T47D (cell line): Measurements from ENCODE around the gene SYT9.

Experiments used
- DNase-seq, 2 experiments: peaks; one replicate each; pipeline versions ENCODE4 v3.0.0 to v3.0.0-alpha.2; 2011 to 2012; ENCODE audit warnings: low read depth in 1 of 2, low spot score in 1 of 2
- JUND ChIP-seq: IDR thresholded peaks from 2 replicates; pipeline ENCODE4 v1.6.1; 2012; ENCODE audit warnings: low read depth
- in situ Hi-C: cut with HindIII; loops from 2 replicates; pipeline ENCODE4 v1.10.0; 2016; ENCODE audit warnings: low sequenced_read_pairs, low pct_unique_long_range_greater_than_20kb

Gene SYT9

GRCh38 chr11:7484645-7485044 lies 232.9 kb downstream of the SYT9 start:
- no peak for TF ChIP-seq JUND
- no peak for DNase-seq
- in situ Hi-C loops = no loop called here

DNA sequence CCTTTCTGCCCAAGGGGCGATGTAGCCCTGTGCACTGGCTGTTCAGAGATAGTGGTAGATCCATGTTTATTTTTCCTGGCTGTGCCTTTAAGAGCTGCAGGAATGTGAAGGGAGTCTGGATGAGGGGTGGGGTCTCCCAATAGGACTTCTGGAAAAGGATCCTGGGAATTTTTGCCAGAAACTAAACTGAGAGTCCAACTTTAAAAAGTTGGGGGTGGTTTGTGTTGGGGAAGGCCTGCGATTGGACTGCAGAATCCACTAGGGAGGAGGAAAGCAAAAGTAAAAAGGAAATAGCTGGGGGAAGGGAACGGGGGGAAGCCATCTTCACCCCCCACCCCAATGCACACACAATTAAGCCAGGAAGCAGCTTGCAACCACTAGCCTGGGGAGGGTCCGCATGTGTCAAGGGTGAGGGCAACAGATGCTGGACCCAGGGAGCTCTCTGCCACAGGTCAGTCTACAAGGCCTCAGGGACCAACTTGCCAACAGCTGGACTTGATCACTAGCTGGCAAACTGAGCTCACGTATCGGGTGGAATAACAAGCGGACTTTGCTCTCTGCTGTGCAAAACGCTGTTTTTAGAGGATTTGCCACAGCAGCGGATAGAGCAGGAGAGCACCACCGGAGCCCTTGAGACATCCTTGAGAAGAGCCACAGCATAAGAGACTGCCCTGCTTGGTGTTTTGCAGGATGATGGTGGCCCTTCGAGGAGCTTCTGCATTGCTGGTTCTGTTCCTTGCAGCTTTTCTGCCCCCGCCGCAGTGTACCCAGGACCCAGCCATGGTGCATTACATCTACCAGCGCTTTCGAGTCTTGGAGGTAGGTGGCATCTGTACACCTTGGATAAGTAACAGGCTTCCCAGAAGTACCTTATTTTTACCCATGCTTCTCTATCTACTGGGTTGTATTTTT lies 233.7 kb downstream of the SYT9 start, which contains the start of gene OLFML1:
Gene OLFML1 (plus strand): TSS at position 321 of the 912 bp plus-strand sequence. CDS start 370 bp downstream, at position 691.
- no peak for DNase-seq
- no peak for TF ChIP-seq JUND
- in situ Hi-C loops = no loop called here

GRCh38 chr11:7486098-7486780 lies 234.5 kb downstream of the SYT9 start:
- no peak for DNase-seq
- TF ChIP-seq JUND = no peak
- in situ Hi-C loops = no loop called here

DNA sequence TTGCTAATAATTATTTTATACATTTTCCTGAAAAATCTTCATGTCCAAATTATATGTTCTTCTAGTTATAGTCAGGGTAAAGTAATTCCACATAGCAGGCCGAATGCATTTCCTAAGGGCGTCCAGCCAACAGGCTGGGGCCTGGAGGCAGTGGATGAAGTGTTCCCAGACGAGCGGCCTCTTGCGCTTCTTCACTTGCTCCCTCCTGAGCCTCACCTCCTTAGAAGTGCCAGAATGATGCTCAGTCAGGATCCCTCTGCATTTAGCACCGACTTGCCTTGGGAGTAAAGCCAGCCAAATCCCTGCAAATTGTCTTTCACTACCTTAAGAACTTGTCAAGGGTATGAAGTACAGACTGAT lies 235.1 kb downstream of the SYT9 start:
- TF ChIP-seq JUND = no peak
- in situ Hi-C loops = no loop called here
- no peak for DNase-seq

GRCh38 chr11:7487360-7487759 lies 235.7 kb downstream of the SYT9 start:
- in situ Hi-C loops = no loop called here

GRCh38 chr11:7488681-7489080 lies 237.0 kb downstream of the SYT9 start:
- no peak for DNase-seq
- no peak for TF ChIP-seq JUND
- in situ Hi-C loops = no loop called here

More at GRCh38 chr11:7487360-7487759, 235.7 kb downstream of the SYT9 start:
- DNase-seq = no peak
- no peak for TF ChIP-seq JUND

DNA sequence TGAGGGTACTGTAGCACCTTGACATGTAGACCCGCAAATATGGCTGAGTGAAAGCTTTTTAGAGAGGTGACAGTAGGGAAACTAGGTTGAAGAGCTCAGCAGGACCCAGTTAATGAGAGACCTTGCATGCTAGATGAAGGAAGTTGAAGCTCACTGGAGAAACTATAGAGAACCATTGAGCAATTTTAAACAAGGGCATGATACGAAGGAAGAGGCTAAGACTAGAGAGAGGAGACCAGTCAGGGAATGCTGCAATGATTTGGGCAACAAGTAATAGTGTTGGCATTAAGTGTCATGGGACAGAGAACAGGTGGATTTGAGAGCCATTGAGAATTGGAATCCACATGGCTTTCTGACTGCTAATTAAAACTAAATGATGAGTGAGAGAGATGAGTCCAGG lies 237.7 kb downstream of the SYT9 start:
- in situ Hi-C loops = no loop called here
- no peak for TF ChIP-seq JUND
- DNase-seq = no peak

DNA sequence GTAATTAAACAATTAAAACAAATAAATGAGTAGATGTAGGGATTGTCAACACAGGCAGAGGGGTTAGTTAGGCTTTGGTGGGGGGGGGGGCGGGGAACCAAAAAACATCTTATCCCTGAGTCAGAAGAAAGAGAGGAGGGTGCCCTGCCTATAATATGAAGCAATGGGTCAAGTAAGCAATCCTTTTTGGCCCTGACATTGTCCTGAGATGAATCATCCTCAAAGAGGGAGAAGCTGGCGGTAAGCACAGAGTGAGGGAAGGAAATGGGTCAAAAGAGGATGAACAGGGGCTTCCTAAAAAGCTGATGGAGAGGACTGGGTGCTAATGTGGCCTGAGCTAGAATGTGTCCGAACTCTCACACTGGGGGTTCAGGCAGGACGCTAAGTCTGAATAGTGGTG lies 238.3 kb downstream of the SYT9 start:
- DNase-seq = no peak
- in situ Hi-C loops = no loop called here
- no peak for TF ChIP-seq JUND

GRCh38 chr11:7490535-7490934 lies 238.8 kb downstream of the SYT9 start:
- no peak for TF ChIP-seq JUND

GRCh38 chr11:7492253-7492652 lies 240.5 kb downstream of the SYT9 start:
- no peak for DNase-seq
- in situ Hi-C loops = no loop called here
- no peak for TF ChIP-seq JUND

More at GRCh38 chr11:7490535-7490934, 238.8 kb downstream of the SYT9 start:
- in situ Hi-C loops = no loop called here
- no peak for DNase-seq

DNA sequence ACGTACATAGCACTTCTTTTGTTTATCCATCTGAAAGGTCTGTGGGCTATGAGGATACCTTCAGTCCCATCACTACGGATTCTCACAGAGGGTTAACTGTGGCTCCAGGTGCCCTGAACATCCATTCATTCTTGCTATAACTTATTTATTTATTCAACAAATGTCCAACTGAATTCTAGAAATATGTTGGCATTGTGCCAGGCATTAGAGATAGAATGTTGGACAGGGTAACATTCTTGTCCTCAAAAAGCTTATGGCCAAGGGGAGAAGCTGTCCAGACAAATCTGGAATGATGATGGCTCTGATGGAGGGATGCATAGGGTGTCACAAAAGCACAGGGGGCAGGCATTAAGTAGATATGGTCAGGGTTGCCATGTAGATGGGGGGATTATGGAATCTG lies 242.0 kb downstream of the SYT9 start:
- in situ Hi-C loops = no loop called here
- peak in 1 of 2 experiments; percentile 20 for DNase-seq
- no peak for TF ChIP-seq JUND

- in situ Hi-C loops = no loop called here
- TF ChIP-seq JUND = no peak
- DNase-seq = no peak
These were observed 242.5 kb downstream of the SYT9 start for GRCh38 chr11:7494086-7494745.

DNA sequence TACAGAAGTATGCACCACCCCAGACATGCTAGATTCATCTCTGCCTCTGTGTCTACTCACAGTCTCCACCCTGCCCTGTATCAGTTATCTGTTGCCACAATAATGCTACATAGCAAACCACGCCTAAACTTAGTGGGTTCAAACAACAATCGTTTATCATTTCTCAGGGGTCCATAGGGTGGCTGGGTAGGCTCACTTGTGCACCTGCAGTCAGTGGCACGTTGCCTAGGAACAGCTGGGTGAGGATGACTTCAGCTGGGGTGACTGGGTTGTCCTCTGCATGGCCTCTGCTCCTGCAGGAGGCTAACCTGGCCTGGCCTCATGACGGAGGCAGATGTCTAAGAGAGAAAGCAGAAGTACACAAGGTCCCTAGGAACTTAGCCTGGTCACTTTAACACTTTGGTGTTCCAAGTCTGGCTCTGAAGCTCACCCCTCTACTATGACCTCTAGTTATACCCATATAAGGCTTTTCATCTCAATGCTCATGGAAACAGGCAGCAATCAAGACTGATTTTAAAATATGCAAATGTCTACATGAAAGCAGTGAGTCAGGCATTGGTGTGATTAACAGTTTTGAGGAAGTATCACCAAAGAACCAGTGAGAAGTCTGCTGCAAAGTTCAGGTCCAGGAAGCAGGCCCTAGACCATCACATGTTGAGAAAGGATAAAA lies 244.3 kb downstream of the SYT9 start:
- no peak for TF ChIP-seq JUND
- in situ Hi-C loops = no loop called here
- no peak for DNase-seq
